GM18867 (cell line): ENCODE results near the gene REV3L.

ENCODE experiments used
- ATAC-seq: cut with Tn5 transposase; IDR thresholded peaks from one replicate; pipeline ENCODE4 v1.9.1; 2021; ENCODE audit warnings: mild to moderate bottlenecking, moderate library complexity; ENCODE audit not compliant: unreplicated experiment

The REV3L gene

GRCh38 chr6:111427341-111428116, 55.5 kb downstream of the REV3L start:
- no peak for ATAC-seq

- ATAC-seq, result no peak
Measured at GRCh38 chr6:111423960-111424846, 58.8 kb downstream of the REV3L start.

- no peak for ATAC-seq
Measured at GRCh38 chr6:111423055-111423633, 59.9 kb downstream of the REV3L start.

- no peak for ATAC-seq
Measured at GRCh38 chr6:111418971-111419693, 63.9 kb downstream of the REV3L start.

- no peak for ATAC-seq
Measured at GRCh38 chr6:111417946-111418345, 65.1 kb downstream of the REV3L start.

GRCh38 chr6:111417181-111417585, 65.8 kb downstream of the REV3L start:
- no peak for ATAC-seq

GRCh38 chr6:111416529-111416928, 66.5 kb downstream of the REV3L start:
- ATAC-seq, result no peak

- ATAC-seq, result no peak
Measured at GRCh38 chr6:111414373-111414772, 68.6 kb downstream of the REV3L start.

- peak; percentile 71 for ATAC-seq
Measured at GRCh38 chr6:111411978-111412566, 70.9 kb downstream of the REV3L start.

GRCh38 chr6:111411046-111411445, 72.0 kb downstream of the REV3L start:
- no peak for ATAC-seq

- no peak for ATAC-seq
Measured at GRCh38 chr6:111410371-111410770, 72.6 kb downstream of the REV3L start.

- ATAC-seq, result no peak
Measured at GRCh38 chr6:111409430-111409829, 73.6 kb downstream of the REV3L start.

- no peak for ATAC-seq
Measured at GRCh38 chr6:111407686-111408085, 75.3 kb downstream of the REV3L start.

GRCh38 chr6:111406200-111406721, 76.8 kb downstream of the REV3L start:
- peak; percentile 99 for ATAC-seq

- no peak for ATAC-seq
Measured at GRCh38 chr6:111403388-111403787, 79.6 kb downstream of the REV3L start.

- no peak for ATAC-seq
Measured at GRCh38 chr6:111399626-111400025, 83.4 kb downstream of the REV3L start.

GRCh38 chr6:111388681-111389080, 94.3 kb downstream of the REV3L start:
- no peak for ATAC-seq

GRCh38 chr6:111382476-111383294, 100.3 kb downstream of the REV3L start:
- ATAC-seq, result no peak

- ATAC-seq, result no peak
Measured at GRCh38 chr6:111381728-111382127, 101.3 kb downstream of the REV3L start.
